Stimulated activated CD4-positive, alpha-beta T cell treated with anti-CD3 and anti-CD28 coated beads, Interleukin-15, amount 100 ng/mL, for 24 hours (primary cell): ENCODE measurements around the gene MRPS30.
"Not testable (repeated sequence)": the region's sequence is repeated elsewhere in the genome, so short reads cannot be mapped to it uniquely, and the experiment has no call there.

ENCODE experiments used
- DNase-seq: peaks from one replicate; pipeline ENCODE4 v3.0.0-alpha.2; 2020

The MRPS30 gene

GRCh38 chr5:44821164-44821563 lies 12.4 kb downstream of the MRPS30 start:
- no peak for DNase-seq

- DNase-seq, result not testable (repeated sequence)
Observed at GRCh38 chr5:44824662-44825061, 15.9 kb downstream of the MRPS30 start.

- no peak for DNase-seq
Observed at GRCh38 chr5:44827681-44828080, 18.9 kb downstream of the MRPS30 start.

DNA sequence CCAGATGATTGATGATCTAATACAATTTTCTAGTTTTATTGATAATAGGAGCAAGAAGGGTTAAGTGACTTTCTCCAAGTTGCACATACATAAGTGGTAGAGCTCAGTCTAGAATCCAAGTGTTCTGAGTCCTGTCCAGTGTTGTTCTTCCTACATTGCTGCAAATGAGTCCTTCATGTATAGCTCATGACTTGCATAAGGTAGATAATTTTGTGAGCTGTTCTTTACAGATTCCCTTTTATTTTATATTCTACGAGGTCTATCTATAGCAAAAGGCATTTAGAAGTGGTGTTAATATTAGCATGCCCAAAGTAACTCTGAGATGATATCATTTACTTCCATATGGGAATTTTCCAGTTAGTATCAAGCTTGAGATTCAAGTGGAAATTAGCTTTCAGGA lies 20.0 kb downstream of the MRPS30 start:
- no peak for DNase-seq

DNA sequence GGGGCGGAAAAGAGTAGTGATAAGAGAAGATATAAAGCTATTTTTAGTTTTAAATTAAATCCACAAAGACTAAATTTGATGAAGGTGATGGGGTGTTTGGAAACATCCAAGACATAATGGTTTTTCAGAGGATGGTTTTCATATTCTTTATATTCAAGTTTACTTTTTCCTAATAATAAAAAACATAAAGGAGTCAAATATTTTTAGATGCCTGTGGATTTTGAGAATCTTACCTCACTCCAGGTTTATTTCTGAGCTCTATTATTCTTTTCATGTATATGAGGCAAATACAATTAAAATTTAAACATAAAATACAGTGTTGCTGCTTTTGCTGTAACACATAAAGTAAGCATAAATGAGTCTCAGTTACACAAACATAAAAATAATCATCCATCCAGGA lies 22.2 kb downstream of the MRPS30 start:
- DNase-seq, result no peak

DNA sequence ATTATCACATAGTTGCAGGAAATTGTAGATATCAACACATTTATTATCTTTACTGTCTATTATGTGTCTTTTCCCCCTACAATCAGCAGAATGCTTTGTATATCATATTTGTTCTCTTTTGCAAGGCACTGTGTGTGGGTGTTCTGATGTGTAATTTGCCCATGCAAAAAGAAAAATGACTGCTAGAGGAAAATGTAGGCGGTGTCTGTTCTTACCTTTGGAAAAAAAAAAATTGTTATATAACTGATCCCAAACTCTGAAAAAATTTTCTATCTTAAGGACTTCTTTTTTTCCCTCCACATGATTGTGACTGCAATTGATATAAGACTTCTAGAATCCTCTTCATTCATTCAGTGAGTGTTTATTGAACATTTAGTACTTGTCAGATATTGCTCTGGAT lies 24.5 kb downstream of the MRPS30 start:
- DNase-seq, result no peak

DNA sequence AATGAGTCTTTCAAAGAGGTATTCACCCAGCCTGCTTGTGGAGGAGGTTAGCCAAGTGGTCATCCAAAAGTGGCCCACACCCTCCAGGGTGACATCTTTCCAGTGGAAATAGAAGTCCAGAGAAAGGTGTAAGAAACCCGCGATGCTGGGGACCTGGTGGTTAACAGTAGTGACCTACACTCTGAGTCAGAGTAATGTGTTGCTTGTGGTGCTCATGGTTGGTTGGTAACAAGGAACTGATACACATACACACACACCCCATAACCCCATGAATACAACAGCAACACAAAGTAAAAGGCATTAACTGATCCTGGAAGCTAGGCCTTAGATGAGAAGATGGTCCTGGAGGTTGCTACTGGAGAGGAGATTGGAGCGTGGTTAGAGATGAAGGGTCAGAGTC lies 26.9 kb downstream of the MRPS30 start:
- no peak for DNase-seq

DNA sequence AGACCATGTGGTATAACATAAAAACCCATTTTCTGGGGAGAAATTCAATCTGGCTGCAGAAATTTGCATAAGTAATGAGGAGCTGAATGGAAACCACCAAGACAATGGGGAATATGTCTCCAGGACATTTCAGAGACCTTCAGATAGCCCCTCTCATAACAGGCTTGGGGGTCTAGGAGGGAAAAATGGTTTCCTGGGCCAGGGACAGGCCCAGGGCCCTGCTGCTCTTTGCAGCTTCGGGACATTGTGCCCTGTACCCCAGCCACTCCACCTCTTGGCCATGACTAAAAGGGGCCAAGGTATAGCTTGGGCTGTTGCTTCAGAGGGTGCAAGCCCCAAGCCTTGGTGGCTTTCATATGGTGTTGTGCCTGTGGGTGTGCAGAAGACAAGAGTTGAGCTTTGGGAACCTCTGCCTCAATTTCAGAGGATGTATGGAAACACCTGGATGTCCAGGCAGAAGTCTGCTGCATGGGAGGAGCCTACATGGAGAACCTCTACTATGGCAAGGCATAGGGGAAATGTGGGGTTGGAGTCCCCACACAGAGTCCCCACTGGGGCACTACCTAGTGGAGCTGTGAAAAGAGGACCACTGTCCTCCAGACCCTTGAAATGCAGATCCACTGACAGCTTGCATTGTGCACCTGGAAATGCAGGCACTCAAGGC lies 30.4 kb downstream of the MRPS30 start:
- no peak for DNase-seq

DNA sequence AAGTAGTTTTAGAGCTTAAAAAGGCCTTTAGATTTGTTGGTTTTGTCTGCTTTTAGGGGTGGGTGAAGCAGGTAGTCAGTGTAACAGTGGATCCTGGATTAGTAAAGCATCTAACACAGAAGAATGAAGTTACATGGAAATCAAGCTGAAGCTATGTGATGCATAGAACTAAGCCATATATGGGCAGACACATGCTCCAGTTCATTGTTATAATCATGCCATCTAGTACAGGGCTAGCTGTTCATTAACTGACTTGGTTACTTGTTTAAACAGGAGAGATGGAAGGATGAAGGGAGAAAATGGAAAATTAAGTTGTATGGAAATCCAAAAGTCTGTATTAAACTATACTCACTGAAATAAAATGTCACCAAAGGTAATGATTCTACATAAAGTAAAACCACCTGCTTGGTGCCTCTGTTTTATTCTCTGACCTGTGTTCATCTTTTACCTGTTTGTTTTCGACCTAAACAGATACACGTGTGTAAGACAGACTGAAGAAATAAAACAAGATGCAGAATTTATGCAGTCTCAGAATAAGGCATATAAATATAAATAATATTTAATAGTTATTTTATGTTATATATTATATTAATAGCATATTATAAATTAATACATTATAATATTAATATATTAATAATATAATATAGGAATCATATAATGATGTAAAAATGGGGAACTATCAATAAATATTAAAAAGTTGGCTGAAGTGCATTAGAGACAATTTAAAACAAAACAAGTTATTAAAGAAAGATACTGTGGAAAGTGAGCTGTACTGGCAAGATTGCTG lies 33.9 kb downstream of the MRPS30 start:
- DNase-seq, result no peak

GRCh38 chr5:44844744-44845143 lies 36.0 kb downstream of the MRPS30 start:
- no peak for DNase-seq

GRCh38 chr5:44845777-44846176 lies 37.0 kb downstream of the MRPS30 start:
- DNase-seq, result no peak

GRCh38 chr5:44847206-44847852 lies 38.6 kb downstream of the MRPS30 start:
- DNase-seq, result no peak

GRCh38 chr5:44860267-44860666 lies 51.5 kb downstream of the MRPS30 start:
- DNase-seq, result no peak

- no peak for DNase-seq
Observed at GRCh38 chr5:44862808-44863207, 54.1 kb downstream of the MRPS30 start.
